ENCODE results near the gene C17orf113. TPM values are rescaled to one million over a fixed set of nuclear protein-coding genes. Genes with fewer than 3 reads are reported as not detected.
A peak's percentile ranks its signal among the peaks of the same experiment; 100 is the strongest.

The C17orf113 gene
- total and polyA plus RNA-seq, 2 of the 13 experiments (the other 11 are each of a cell fraction or from before 2014, with no cell fraction given): 0.87 to 1.1 TPM

GRCh38 chr17:42049834-42050392 is 488 bp downstream of the C17orf113 start (continued):
- no peak for TF ChIP-seq FUBP1 (CRISPR knock-in tag; IDR thresholded peaks at IDR 0.05; ENCODE audit: borderline replicate concordance)
- 0 out of 2 replicates have a peak, but pooled peaks have one; percentile 5 for TF ChIP-seq FOXA3 (CRISPR knock-in tag; IDR thresholded peaks at IDR 0.05)
- TF ChIP-seq ZNF326 (CRISPR knock-in tag; IDR thresholded peaks at IDR 0.05; ENCODE audit: borderline replicate concordance): no peak
- 0 out of 2 replicates have a peak, but pooled peaks have one; percentile 10 for TF ChIP-seq ZNF547 (CRISPR knock-in tag; IDR thresholded peaks at IDR 0.05)
- 0 out of 2 replicates have a peak, but pooled peaks have one; percentile 24 for TF ChIP-seq KDM4B (CRISPR knock-in tag; IDR thresholded peaks at IDR 0.05)
- peak; percentile 20; the same call in 1 of the 2 replicates for TF ChIP-seq GLI4 (CRISPR knock-in tag; IDR thresholded peaks at IDR 0.05; ENCODE audit: borderline replicate concordance)
- peak; percentile 13; the same call in 1 of the 2 replicates for TF ChIP-seq ZNF280B (CRISPR knock-in tag; IDR thresholded peaks at IDR 0.05; ENCODE audit: borderline replicate concordance)
- no peak for TF ChIP-seq HHEX (CRISPR knock-in tag; IDR thresholded peaks at IDR 0.05)
- TF ChIP-seq RARA (CRISPR knock-in tag; IDR thresholded peaks at IDR 0.05): peak; percentile 5; the same call in 1 of the 2 replicates
- 0 out of 2 replicates have a peak, but pooled peaks have one; percentile 14 for TF ChIP-seq ZNF337 (CRISPR knock-in tag; IDR thresholded peaks at IDR 0.05; ENCODE audit: borderline replicate concordance, low read depth)
- TF ChIP-seq ZNF75D (CRISPR knock-in tag; IDR thresholded peaks at IDR 0.05; ENCODE audit: borderline replicate concordance): no peak
- no peak for TF ChIP-seq DZIP1 (CRISPR knock-in tag; IDR thresholded peaks at IDR 0.05)
- 0 out of 2 replicates have a peak, but pooled peaks have one; percentile 45 for TF ChIP-seq ZNF280D (CRISPR knock-in tag; IDR thresholded peaks at IDR 0.05)
- 0 out of 2 replicates have a peak, but pooled peaks have one; percentile 14 for TF ChIP-seq ZNF605 (CRISPR knock-in tag; IDR thresholded peaks at IDR 0.05)
- TF ChIP-seq ZNF652 (CRISPR knock-in tag; IDR thresholded peaks at IDR 0.05; ENCODE audit: borderline replicate concordance, low read depth): no peak
- TF ChIP-seq NCOR1 (IDR thresholded peaks at IDR 0.05; ENCODE audit: borderline replicate concordance, low read length): no peak
- no peak for TF ChIP-seq ZBTB14 (CRISPR knock-in tag; IDR thresholded peaks at IDR 0.05)

Measured in HepG2 (cell line).